ENCODE measurements around the gene PTPRCAP. TPM values are rescaled to one million over a fixed set of nuclear protein-coding genes. Genes with fewer than 3 reads are reported as not detected.

PTPRCAP gene
- total and polyA plus RNA-seq, 4 donors: 8.8 to 19.0 (median 12.3) TPM

DNA sequence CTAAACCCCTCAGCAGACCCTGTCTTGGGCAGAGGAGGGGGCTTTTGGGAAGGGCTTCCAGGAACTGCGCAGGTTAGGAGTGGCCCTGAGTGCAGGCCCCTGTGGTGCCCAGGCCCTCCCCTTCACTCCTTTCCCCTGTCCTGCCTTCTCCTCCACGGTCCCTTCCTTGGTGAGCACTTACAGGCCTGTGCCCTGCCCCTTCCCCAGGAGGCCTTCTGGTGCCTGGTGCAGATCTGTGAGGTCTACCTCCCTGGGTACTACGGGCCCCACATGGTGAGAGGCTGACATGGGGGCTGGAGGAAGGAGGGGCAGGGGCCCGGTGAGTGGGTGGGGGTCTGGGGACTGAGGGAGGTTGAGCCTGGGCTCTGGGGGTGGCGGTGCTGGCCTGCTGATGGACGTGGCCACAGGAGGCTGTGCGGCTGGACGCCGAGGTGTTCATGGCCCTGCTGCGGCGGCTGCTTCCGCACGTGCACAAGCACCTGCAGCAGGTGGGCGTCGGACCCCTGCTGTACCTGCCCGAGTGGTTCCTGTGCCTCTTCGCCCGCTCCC lies 31.0 kb downstream of the PTPRCAP start:
- no peaks in the 10 kb centered on the region for H3K27me3 ChIP-seq (ENCODE audit: control insufficient read depth in 3 of 3, insufficient read depth in 3 of 3, low read length in 2 of 3)
- WGBS, 2 donors: 81 to 91% methylated on average over 18 of the region's 18 CpGs
- ATAC-seq (ENCODE audit: insufficient read depth, low FRiP score) (no peak), DNase-seq (no peak)
- TF ChIP-seq, protein P1, sequence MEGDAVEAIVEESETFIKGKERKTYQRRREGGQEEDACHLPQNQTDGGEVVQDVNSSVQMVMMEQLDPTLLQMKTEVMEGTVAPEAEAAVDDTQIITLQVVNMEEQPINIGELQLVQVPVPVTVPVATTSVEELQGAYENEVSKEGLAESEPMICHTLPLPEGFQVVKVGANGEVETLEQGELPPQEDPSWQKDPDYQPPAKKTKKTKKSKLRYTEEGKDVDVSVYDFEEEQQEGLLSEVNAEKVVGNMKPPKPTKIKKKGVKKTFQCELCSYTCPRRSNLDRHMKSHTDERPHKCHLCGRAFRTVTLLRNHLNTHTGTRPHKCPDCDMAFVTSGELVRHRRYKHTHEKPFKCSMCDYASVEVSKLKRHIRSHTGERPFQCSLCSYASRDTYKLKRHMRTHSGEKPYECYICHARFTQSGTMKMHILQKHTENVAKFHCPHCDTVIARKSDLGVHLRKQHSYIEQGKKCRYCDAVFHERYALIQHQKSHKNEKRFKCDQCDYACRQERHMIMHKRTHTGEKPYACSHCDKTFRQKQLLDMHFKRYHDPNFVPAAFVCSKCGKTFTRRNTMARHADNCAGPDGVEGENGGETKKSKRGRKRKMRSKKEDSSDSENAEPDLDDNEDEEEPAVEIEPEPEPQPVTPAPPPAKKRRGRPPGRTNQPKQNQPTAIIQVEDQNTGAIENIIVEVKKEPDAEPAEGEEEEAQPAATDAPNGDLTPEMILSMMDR (IDR thresholded peaks at IDR 0.05; ENCODE audit: control extremely low read depth, extremely low read depth): no peak
- no peaks in the 10 kb centered on the region for H3K36me3 ChIP-seq (ENCODE audit: control insufficient read depth in 4 of 4, insufficient read depth in 4 of 4, low read length in 4 of 4)
- no peak overlapping the region for H3K4me3 ChIP-seq
- no peaks in the 10 kb centered on the region for H3K9me3 ChIP-seq (ENCODE audit: control insufficient read depth in 4 of 4, insufficient read depth in 3 of 4, low read length in 3 of 4)
- peaks cover 0 to 16% (median 8%) of the 10 kb centered on the region in 5 donors for H3K4me1 ChIP-seq (ENCODE audit: control insufficient read depth in 5 of 5, insufficient read depth in 5 of 5, low read length in 5 of 5)
- no peak overlapping the region for H3K9ac ChIP-seq (ENCODE audit: insufficient read depth in 1 of 2, low read length in 2 of 2)
- H3K27ac ChIP-seq (ENCODE audit: low read depth in 1 of 2, low read length in 1 of 2): no peak overlapping the region

DNA sequence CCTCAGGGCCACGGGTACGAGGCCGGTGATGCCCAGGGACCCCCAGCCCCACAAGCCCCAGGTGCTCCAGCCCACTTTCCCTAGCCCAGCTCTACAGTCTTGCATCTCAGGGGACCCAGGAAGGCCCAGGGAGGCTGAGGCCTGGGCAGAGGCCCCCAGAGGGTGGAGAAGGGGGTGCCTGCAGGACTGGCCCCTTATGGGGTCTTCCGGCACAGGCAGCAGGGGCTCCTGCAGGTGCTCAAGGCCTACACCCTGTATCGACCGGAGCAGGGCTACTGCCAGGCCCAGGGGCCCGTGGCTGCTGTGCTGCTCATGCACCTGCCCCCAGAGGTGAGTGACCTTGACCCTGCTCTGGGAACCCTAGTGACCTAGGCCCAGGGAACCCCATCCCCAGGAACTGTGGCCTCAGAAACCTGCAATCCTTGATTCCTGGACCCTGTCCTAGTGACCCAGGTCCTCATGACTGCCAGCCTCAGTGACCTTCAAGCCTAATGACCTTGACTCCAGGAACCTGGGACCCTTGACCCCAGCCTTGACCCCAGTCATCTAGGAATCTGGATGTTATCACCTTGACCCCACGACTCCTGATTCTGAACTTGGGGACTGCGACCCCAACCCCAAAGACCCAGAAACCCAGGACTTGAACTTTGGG lies 31.7 kb downstream of the PTPRCAP start:
- peaks cover 0 to 18% (median 8%) of the 10 kb centered on the region in 5 donors for H3K4me1 ChIP-seq (ENCODE audit: control insufficient read depth in 5 of 5, insufficient read depth in 5 of 5, low read length in 5 of 5)

DNA sequence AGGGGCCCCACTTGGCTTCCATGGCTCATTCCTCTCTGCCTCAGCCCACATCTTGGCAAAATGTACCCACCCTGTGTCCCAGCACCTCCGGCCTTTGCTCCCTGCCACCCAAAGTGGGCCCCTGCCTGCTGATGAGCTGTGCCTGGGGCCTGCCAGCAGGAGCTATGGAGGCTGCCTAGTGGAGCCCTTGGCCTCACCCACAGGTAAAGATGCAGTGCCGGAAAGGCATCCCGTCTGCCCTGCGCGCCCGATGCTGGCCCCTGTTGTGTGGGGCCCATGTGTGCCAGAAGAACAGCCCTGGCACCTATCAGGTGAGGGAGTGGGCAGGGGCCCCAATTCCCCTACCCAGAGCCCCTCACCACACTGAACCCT lies 32.3 kb downstream of the PTPRCAP start:
- peaks cover 2 to 24% (median 10%) of the 10 kb centered on the region in 5 donors for H3K4me1 ChIP-seq (ENCODE audit: control insufficient read depth in 5 of 5, insufficient read depth in 5 of 5, low read length in 5 of 5)
- no peaks in the 10 kb centered on the region for H3K27me3 ChIP-seq (ENCODE audit: control insufficient read depth in 3 of 3, insufficient read depth in 3 of 3, low read length in 2 of 3)
- ATAC-seq (ENCODE audit: insufficient read depth, low FRiP score) (no peak), DNase-seq (no peak)
- H3K9me3 ChIP-seq (ENCODE audit: control insufficient read depth in 4 of 4, insufficient read depth in 3 of 4, low read length in 3 of 4): no peaks in the 10 kb centered on the region
- 81 to 96% methylated on average over 6 of the region's 6 CpGs for WGBS, 2 donors
- no peak overlapping the region for H3K9ac ChIP-seq (ENCODE audit: insufficient read depth in 1 of 2, low read length in 2 of 2)
- peaks cover 0 to 5% (median 0%) of the 10 kb centered on the region in 4 donors for H3K36me3 ChIP-seq (ENCODE audit: control insufficient read depth in 4 of 4, insufficient read depth in 4 of 4, low read length in 4 of 4)
- no peak overlapping the region for H3K4me3 ChIP-seq
- no peak overlapping the region for H3K27ac ChIP-seq (ENCODE audit: low read depth in 1 of 2, low read length in 1 of 2)
- TF ChIP-seq, protein P1 (IDR thresholded peaks at IDR 0.05; ENCODE audit: control extremely low read depth, extremely low read depth): no peak

More for the DNA sequence above, 31.7 kb downstream of the PTPRCAP start:
- ATAC-seq (ENCODE audit: insufficient read depth, low FRiP score) (no peak), DNase-seq (no peak)
- 87% methylated on average over 9 of the region's 9 CpGs for WGBS, 2 donors
- Histone ChIP-seq H3K27ac (ENCODE audit: low read depth in 1 of 2, low read length in 1 of 2) (no peak overlapping the region), H3K4me3 (no peak overlapping the region), H3K36me3 (ENCODE audit: control insufficient read depth in 4 of 4, insufficient read depth in 4 of 4, low read length in 4 of 4) (no peaks in the 10 kb centered on the region), H3K9ac (ENCODE audit: insufficient read depth in 1 of 2, low read length in 2 of 2) (no peak overlapping the region), H3K9me3 (ENCODE audit: control insufficient read depth in 4 of 4, insufficient read depth in 3 of 4, low read length in 3 of 4) (no peaks in the 10 kb centered on the region), H3K27me3 (ENCODE audit: control insufficient read depth in 3 of 3, insufficient read depth in 3 of 3, low read length in 2 of 3) (no peaks in the 10 kb centered on the region)
- TF ChIP-seq, protein P1 (IDR thresholded peaks at IDR 0.05; ENCODE audit: control extremely low read depth, extremely low read depth): no peak
